Pulmonary artery endothelial cell (primary cell): ENCODE results near the gene WSCD2. TPM values are rescaled to one million over a fixed set of nuclear protein-coding genes. Genes with fewer than 3 reads are reported as not detected.

Experiments used
- DNase-seq: peaks from one replicate; pipeline ENCODE4 v3.0.0-alpha.2; 2011; ENCODE audit warnings: low read depth, low spot score
- total RNA-seq: library from RNA; depleted of rRNA; stranded (reverse); fragments of >200 nt; gene quantifications from 2 replicates; pipeline ENCODE4 v1.2.3, GENCODE V29; 2014

WSCD2 gene
- total RNA-seq, 1 donor from 2014 or later: not detected

- DNase-seq: no peak
Observed at GRCh38 chr12:108126990-108127501, 2.0 kb upstream of the WSCD2 start.

DNA sequence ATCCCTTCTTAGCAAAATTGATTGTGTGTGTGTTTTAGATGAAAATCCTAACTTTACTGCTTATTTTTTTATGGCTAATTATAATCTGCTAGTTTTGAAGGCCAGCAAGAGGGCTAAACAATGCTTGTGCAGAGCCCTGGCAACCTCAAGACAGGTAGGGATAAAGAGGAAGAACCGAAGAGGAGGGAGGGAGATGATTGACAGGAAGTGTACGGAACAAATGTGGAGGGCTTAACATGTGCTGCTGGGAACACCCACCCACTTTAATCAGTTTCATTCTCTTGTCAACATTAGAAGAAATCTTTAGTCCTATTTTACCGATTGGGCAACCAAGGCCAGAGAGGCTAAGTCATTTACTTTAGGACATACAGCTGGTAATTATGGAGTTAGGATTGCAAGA lies 1.4 kb upstream of the WSCD2 start:
- no peak for DNase-seq

DNA sequence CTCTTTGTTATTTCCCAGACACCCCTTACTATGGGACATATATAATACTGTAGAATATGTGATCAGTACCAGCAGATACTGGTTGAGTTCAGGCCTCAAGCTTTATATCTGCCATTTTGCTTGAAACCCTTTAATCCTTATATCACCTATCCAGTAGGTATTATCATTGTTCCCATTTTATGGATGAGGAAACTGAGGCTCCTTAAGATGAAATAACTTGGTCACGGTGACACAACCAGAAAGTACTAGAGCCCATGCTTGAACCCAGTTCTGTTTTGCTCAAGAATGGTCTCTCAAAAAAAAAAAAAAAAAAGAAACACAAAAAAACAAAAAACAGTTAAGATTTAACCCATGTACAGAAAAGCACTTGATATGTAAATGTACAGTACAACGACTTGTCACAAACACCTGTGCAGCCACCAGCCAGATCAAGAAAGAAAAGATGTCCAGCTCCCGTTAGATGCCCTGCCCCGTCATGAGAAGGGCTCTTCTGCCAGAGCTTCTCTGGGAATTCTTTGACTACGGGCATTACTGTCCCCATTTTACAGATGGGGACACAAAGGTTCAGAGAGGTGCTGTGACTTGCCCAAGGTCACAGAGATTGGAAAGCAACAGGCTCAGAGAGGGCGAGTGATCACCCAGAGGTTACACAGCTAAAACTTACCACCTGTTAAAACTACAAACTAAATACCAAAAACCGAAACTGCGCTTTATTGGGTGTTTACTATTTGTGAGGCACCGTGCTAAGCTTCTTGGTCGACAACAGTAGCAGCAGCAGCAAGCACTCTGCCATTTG lies 669 bp upstream of the WSCD2 start:
- DNase-seq: no peak

- DNase-seq: no peak
Observed at GRCh38 chr12:108131035-108131434, 1.9 kb downstream of the WSCD2 start.

DNA sequence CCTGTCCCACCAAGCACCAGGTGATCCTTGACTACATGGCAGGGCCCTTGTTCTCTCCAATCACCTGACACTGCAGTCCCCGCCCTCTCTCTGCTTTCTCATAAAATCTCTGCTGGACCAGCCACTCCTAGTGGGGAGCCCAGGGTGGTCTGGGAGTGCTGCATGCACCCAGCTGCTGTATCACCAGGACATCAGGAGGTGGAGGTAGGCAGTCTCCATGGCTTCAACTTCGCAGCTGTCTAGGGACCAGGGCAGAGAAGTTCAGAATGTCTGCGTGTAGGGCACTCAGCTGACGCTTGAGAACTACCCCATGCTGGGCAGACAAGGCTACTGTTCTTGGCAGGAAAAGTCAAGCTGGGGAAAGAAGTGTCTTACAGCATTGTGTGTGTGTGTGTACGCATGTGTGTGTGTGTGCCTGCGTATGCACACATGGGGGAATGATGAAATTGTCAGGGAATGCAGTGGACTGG lies 2.6 kb downstream of the WSCD2 start:
- no peak for DNase-seq

DNA sequence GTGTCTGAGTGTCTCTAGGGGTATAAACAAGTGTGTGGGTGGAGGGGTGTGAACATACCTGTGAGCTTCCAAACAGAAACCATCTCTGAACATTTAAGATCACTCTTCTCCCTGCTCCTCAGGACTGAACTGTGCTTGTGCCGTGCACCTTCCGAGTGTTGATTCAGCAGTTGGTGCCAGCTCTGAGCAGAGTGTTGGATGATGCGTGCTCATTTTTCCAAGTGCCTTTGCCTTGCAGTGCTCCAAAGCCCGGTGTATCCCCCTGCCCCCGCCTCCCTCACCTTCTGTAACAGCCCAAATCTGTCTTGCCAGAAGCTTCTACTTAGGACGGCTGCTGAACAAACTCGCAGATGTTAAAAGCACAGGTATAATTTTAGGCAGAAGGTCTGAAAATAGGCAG lies 4.4 kb downstream of the WSCD2 start:
- no peak for DNase-seq

DNA sequence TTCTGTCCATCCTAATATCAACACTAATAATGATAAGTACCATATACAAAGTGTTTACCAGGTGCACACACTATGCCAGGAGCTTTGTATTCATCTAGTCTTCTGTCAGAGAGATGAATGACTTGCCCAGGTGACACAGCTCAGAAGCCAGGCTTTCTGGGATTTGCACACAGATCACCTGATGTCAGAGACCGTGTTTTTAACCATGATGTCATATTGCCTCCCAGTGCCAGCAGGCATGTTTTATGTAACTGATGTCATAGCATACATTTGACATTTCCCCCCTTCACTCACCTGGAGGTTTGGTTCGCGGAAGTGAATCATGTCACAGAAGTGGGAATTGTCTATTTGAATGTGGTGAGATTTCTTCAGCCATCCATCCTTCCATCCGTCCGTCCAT lies 5.7 kb downstream of the WSCD2 start:
- DNase-seq: no peak

- DNase-seq: no peak
Observed at GRCh38 chr12:108135627-108136026, 6.5 kb downstream of the WSCD2 start.

DNA sequence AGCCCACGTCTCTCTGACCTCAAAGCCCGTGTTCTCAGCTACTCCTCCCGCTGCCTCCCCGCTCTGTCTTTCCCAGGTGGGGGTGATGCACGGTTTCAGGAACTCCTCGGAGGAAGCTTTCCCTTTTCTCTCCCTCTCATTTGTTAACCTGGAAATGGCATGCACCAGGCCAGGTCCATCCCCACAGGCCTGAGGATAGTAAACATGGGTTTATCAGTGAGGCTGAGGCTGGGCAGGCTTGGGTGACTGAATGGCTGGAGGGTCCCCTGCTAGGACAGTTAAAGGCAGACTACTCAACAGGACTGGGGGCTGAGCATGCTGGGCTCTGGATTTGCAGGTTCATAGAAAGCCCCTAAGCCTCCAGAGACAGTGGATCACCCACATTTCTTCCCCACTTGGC lies 7.6 kb downstream of the WSCD2 start:
- no peak for DNase-seq

DNA sequence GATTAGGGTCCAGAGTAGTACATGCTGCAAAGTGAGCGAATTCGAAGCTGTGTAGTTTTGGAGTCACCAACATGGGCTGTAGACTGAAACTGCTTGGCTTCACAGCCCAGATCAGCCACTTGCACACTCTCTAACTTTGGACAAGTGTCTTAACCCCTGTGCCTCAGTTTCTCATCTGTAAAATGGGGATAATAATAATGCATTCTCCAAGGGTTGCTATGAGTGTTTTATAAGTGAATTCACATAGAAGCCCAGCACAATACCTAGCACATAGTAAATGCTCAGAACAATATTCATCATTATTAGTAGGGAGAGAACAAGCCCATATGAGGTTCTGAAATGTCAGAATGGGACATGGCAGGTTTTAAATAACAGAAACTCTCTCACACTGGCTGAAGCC lies 10.4 kb downstream of the WSCD2 start:
- DNase-seq: no peak

DNA sequence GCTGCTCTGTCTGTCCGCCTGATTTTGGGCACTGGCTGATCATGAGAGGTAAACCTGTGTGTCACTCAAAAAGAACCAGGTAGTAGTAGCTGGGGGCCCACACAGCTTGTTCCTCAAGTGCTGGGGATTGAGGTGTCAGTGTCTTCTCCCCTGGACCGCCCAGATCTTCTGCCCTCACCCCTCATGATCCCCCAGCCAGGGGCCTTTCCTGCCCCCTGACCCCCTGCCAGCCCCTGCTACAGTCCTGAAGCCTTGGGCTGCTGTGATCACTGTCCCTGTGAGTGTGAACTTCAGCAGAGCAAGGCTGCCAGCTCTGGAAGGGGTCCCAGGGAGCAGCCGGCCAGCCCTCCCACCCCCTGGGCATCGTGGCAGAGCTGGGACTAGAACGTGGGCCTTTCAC lies 11.4 kb downstream of the WSCD2 start:
- no peak for DNase-seq

- no peak for DNase-seq
Observed at GRCh38 chr12:108141600-108142130, 12.6 kb downstream of the WSCD2 start.

- no peak for DNase-seq
Observed at GRCh38 chr12:108143144-108143543, 14.1 kb downstream of the WSCD2 start.

- no peak for DNase-seq
Observed at GRCh38 chr12:108144080-108144479, 15.0 kb downstream of the WSCD2 start.

DNA sequence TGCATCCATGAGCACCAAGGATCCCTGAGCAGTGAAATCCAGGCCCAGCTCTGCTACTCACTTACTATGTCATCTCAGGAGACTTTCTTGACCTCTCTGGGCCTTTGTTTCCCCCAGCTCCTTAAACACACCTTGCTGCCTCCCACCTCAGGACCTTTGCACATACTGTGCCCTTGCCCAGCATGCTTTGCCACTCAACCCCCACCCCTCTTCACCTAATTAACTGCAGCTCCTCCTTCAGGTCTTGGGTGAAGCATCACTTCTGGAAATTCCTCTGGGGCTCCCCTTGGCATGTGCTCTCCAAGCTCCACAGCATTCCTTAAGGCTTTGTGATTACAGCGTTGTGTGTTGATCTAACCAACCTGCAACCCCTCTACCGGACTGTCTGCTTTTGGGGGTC lies 15.9 kb downstream of the WSCD2 start:
- DNase-seq: no peak

GRCh38 chr12:108146035-108146893 lies 17.2 kb downstream of the WSCD2 start:
- DNase-seq: no peak

DNA sequence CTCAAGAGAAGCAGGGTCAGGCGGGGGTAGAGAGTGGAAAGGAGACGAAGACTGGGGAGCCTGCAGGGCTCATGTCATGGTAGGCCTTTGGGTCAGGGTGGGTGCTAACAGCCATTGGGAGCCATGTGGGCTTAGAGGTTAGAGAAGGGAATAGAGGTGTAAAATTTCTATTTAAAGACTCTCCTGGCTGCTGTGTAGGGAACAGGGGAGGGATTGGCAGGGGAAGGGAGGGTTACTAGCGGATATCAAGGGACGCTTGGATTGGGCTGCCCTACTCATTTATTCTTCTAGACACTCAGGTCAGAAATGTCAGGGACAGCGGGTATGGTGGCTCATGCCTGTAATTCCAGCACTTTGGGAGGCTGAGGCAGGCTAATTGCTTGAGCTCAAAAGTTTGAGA lies 18.2 kb downstream of the WSCD2 start:
- no peak for DNase-seq

DNA sequence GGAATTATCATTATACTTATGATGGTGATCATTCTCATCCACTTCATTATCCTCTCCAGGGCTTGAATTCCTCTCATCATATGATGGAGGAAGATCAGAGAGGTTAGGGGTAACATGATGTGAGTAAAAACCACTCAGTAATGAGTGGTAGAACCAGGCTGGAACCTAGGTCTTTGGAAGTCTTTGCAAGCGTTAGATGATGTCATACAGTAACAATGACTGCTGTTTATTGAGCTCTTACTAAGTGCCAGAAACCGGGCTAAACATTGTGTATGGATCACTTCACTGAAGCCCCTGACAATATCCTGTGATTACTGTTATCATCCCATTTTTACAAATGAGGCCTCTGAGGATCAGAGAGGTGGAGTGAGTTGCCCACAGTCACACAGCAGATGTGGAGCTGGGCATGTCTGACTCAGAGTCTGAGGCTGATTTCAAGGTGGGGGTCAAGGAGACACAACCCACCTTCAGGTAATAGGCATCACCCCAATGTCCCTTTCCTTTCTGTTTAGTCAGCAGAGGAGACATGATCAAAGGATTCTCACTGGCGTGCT lies 19.5 kb downstream of the WSCD2 start:
- no peak for DNase-seq

DNA sequence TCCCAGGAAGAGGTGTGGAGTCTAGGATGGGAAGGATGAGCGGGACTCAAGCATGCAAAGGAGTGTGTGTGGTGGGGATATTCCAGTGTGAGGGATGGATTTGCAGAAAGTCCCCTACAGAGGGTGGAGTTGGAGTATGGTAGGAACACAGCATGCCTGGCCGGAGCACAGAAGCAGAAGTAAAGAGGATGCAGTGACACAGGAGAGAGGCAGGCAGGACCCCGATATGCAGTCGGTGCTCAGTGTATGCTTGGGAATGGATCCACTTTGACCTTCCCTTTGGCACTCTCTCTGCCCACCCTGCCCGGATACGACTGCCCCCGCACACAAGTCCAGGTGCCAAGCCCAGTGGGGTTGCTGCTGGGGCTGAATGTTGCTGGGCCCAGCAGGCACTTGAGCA lies 21.3 kb downstream of the WSCD2 start:
- no peak for DNase-seq

DNA sequence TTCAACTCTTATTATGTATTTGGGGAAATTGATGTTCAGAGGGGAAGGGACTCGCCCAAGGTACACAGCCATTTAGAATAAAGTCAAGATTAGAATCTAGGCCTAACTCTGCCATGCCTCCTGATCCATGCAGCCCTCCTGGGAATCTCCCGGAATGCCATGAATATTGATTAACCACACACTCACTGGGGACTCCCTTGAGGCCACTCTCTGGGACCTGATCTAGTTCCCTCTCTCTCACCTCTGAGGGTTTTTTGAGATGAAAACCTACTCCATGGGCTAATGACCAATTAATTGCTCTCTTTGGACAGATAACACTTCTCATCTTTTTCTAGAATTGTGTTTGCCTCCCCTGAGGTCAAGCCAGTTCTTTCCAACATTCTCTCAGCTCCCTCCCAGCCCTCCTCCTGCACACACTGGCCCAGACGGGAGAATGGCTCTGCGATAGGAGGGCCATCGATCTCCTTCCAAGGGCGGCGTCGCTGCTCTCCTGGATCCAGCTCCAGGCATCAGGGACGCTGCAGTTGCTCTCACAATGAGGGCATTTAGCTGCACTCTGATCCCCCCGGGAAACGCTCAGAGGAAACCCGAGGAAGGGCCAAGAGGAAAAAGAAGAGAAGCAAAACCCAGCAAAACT lies 22.6 kb downstream of the WSCD2 start:
- no peak for DNase-seq

DNA sequence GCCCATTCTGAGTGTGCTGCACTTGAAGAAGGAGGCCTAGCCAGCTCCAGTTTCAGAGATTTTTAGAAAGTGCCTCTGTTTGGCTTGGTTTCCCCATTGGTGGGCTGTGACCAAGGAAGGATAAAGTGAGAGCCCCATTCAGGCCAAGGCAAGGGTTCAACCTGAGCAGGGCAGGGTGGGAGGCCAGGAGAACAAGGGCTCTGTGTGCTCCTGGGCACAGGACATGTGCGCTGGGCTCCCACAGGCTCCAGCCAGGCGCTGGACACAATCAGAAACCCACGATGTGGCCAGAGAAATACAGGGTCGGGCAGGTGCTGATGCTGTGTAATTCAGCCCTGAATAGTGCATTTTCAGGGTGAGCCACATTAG lies 23.1 kb downstream of the WSCD2 start:
- DNase-seq: no peak
